Fibroblast of pulmonary artery (primary cell): Measurements from ENCODE around the gene MRPL27.

Experiments
- DNase-seq: peaks from one replicate; pipeline ENCODE4 v3.0.0-alpha.2; 2010; ENCODE audit warnings: low read depth
- H3K4me3 ChIP-seq: replicated peaks from 2 replicates; pipeline ENCODE4 v1.5.1; 2011; ENCODE audit warnings: low read depth, mild to moderate bottlenecking, control low read depth, low read length, moderate library complexity
- TF ChIP-seq, protein P1 (sequence below): IDR thresholded peaks from 2 replicates; pipeline ENCODE4 v1.5.1; 2011; ENCODE audit warnings: mild to moderate bottlenecking, control low read depth, low read length, inconsistent platforms; ENCODE audit errors: missing control alignments

The MRPL27 gene

DNA sequence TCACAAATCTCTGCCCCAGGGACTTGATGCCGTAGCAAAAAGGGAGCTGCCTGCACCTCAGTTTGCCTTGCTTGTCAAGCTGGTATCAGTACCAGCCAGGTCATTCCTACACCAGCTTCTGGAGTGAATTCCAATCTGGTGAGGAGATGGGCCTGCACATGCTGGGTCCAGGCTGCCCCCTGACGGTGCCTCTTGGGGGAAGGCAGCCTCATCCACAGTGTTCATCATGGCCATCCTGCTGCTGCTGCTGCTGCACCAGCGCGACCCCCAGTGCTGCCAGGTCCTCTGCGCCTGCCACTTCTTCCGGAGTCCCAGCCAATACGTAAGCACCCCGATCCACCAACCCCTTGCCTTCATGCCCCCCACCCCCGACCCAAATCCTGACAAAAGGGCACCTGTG, 8.3 kb downstream of the MRPL27 start:
- peak; percentile 41 for DNase-seq
- TF ChIP-seq, protein P1, sequence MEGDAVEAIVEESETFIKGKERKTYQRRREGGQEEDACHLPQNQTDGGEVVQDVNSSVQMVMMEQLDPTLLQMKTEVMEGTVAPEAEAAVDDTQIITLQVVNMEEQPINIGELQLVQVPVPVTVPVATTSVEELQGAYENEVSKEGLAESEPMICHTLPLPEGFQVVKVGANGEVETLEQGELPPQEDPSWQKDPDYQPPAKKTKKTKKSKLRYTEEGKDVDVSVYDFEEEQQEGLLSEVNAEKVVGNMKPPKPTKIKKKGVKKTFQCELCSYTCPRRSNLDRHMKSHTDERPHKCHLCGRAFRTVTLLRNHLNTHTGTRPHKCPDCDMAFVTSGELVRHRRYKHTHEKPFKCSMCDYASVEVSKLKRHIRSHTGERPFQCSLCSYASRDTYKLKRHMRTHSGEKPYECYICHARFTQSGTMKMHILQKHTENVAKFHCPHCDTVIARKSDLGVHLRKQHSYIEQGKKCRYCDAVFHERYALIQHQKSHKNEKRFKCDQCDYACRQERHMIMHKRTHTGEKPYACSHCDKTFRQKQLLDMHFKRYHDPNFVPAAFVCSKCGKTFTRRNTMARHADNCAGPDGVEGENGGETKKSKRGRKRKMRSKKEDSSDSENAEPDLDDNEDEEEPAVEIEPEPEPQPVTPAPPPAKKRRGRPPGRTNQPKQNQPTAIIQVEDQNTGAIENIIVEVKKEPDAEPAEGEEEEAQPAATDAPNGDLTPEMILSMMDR, result no peak
- no peak overlapping the region for H3K4me3 ChIP-seq

GRCh38 chr17:50364061-50364458, 8.9 kb downstream of the MRPL27 start:
- no peak overlapping the region for H3K4me3 ChIP-seq
- TF ChIP-seq, protein P1, result no peak
- no peak for DNase-seq

- H3K4me3 ChIP-seq, result no peak overlapping the region
- peak; percentile 55 for DNase-seq
- TF ChIP-seq, protein P1, result no peak
Measured at GRCh38 chr17:50363217-50364060, 9.5 kb downstream of the MRPL27 start.

- DNase-seq, result no peak
- H3K4me3 ChIP-seq, result no peak overlapping the region
Measured at GRCh38 chr17:50362661-50363060, 10.3 kb downstream of the MRPL27 start.

DNA sequence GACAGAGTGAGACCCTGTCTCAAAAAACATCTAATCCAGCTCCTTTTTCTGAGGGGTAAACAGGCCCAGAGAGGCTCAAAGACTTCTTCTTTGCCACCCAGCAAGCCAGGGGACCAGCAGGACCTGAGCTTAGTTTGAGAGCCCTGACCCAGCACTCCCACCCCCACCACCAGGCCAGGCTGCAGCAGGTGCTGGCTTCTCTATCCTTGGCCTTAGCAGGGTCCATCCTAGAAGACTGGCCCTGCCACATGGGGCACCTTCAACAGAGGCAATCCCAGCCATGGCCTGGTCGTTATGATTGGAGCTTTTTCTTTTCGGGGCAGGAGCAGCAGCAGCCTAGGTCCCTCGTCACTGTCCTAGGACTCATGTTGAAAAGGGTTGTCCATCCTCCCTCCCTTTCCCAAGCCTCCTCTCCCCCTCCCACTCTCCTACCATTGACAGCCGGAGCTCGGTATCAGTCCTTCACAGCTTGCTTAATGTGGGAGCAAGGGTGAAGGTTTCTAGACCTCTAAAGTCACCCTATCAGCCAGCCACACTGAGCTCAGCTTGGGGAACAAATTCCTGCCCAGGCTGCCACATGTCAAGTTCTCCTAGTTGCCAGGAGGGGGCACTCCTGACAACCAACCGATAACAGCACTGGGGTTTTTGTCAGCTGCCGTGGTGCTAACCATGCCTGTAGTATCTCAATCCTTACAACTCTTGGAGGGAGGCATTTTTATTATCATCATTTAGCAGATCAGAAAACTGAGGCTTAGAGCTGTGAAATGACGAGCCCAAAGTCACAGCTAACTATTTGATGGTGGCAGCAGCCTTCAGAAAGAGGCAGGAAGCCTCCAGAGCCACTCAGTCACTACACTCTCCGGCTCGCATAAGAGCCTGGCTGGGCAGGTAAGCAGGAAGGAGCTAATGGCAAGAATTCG, 11.2 kb downstream of the MRPL27 start:
- peak; percentile 82 for DNase-seq
- no peak overlapping the region for H3K4me3 ChIP-seq
- TF ChIP-seq, protein P1, result peak; percentile 86

More at GRCh38 chr17:50362661-50363060, 10.3 kb downstream of the MRPL27 start:
- TF ChIP-seq, protein P1, result no peak

DNA sequence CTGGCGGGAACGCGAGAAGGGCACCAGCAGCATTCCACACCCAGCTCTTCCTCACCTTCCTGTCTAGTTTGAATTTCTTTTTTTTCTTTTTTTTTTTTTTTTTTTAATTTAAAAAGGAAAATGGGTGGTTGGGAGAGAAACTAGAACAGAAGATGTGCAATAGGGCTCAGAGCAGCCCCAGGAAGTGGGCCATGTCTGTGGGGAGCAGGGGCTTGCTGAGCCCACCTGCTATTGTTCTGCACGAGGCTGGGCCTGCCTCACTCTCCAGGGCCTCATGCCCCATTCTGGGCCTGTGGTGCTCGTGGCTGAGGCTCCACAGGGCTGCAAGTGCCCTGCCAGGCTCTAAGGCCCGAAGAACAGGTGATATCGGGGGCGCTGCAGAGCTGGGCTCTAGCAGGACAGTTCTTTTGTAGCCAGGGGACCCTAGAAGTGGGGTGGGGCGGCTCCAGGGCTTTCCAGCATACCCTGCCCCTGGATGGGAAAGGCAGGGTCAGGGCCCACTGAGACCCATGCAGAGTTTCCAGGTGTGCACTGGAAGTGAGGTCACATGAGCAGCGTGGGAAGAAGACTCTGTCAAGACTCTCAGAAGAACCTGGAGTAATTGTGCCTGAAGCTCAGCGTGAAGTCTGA, 12.4 kb downstream of the MRPL27 start:
- no peak for DNase-seq
- TF ChIP-seq, protein P1, result no peak
- no peak overlapping the region for H3K4me3 ChIP-seq
